ENCODE data around the gene PIP4K2A.
"Not testable (repeated sequence)": the region's sequence is repeated elsewhere in the genome, so short reads cannot be mapped to it uniquely, and the experiment has no call there.

The PIP4K2A gene

GRCh38 chr10:22501413-22501812, 213.0 kb downstream of the PIP4K2A start:
- no peak overlapping the region for H3K27ac ChIP-seq
- DNase-seq (ENCODE audit: low read depth, low spot score): no peak

- no peak for DNase-seq (ENCODE audit: low read depth, low spot score)
- H3K27ac ChIP-seq: no peak overlapping the region
These were observed 213.6 kb downstream of the PIP4K2A start for GRCh38 chr10:22500656-22501340.

- DNase-seq (ENCODE audit: low read depth, low spot score); H3K27ac ChIP-seq: not testable (repeated sequence)
These were observed 214.4 kb downstream of the PIP4K2A start for GRCh38 chr10:22499973-22500372.

GRCh38 chr10:22495396-22495795, 219.0 kb downstream of the PIP4K2A start:
- DNase-seq (ENCODE audit: low read depth, low spot score): no peak

GRCh38 chr10:22494007-22494406, 220.4 kb downstream of the PIP4K2A start:
- DNase-seq (ENCODE audit: low read depth, low spot score): no peak

More at GRCh38 chr10:22495396-22495795, 219.0 kb downstream of the PIP4K2A start:
- no peak overlapping the region for H3K27ac ChIP-seq

GRCh38 chr10:22491931-22492615, 222.3 kb downstream of the PIP4K2A start:
- DNase-seq (ENCODE audit: low read depth, low spot score): no peak
- no peak overlapping the region for H3K27ac ChIP-seq

More at GRCh38 chr10:22494007-22494406, 220.4 kb downstream of the PIP4K2A start:
- no peak overlapping the region for H3K27ac ChIP-seq

GRCh38 chr10:22491480-22491879, 222.9 kb downstream of the PIP4K2A start:
- no peak overlapping the region for H3K27ac ChIP-seq
- no peak for DNase-seq (ENCODE audit: low read depth, low spot score)

GRCh38 chr10:22489975-22490374, 224.4 kb downstream of the PIP4K2A start:
- no peak for DNase-seq (ENCODE audit: low read depth, low spot score)
- H3K27ac ChIP-seq: no peak overlapping the region

- no peak for DNase-seq (ENCODE audit: low read depth, low spot score)
- no peak overlapping the region for H3K27ac ChIP-seq
These were observed 224.9 kb downstream of the PIP4K2A start for GRCh38 chr10:22489467-22489866.

- no peak for DNase-seq (ENCODE audit: low read depth, low spot score)
- no peak overlapping the region for H3K27ac ChIP-seq
These were observed 227.9 kb downstream of the PIP4K2A start for GRCh38 chr10:22486431-22486830.
